ENCODE results near the gene AHCY.
"Not testable (repeated sequence)": the region's sequence is repeated elsewhere in the genome, so short reads cannot be mapped to it uniquely, and the experiment has no call there.

Gene AHCY

DNA sequence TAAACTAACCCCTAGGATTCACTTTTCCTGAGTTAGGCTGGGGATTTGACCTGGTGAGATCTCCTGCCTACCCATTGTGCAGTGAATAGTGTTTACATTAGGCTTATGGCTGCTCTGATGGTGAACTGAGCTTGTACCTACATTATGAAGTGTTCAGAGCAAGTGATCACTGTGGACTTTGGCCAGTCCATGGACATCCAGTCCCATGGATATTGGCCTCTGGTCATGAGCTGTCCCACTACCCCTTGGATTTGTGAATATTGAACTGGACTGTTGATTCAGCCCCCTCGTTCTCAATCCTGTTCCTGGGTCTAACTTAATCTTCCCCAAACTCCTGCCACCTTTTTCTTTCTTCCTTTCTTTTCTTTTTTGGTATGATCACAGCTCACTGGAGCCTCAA lies 48.2 kb downstream of the AHCY start:
- DNase-seq (ENCODE audit: low read depth in 2 of 2) = no peak

DNA sequence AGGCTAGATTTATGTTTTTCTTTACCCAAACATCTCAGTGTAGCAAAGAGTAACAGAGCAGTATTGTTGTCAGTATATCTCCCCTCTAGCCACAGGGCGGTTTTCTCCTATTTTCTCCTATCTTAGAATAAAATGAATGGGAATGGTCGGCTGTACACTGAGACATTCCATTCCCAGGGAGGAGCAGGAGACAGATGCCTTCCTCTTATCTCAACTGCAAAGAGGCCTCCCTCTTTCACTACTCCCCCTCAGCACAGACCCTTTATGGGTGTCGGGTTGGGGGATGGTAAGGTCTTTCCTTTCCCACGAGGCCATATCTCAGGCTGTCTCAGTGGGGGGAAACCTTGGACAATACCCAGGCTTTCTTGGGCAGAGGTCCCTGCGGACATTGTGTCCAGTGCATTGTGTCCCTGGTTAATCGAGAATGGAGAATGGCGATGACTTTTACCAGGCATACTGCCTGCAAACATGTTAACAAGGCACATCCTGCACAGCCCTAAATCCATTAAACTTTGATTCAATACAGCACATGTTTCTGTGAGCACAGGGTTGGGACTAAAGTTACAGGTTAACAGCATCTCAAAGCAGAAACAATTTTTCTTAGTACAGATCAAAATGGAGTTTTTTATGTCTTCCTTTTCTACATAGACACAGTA lies 50.6 kb downstream of the AHCY start:
- DNase-seq (ENCODE audit: low read depth in 2 of 2) = not testable (repeated sequence)

DNA sequence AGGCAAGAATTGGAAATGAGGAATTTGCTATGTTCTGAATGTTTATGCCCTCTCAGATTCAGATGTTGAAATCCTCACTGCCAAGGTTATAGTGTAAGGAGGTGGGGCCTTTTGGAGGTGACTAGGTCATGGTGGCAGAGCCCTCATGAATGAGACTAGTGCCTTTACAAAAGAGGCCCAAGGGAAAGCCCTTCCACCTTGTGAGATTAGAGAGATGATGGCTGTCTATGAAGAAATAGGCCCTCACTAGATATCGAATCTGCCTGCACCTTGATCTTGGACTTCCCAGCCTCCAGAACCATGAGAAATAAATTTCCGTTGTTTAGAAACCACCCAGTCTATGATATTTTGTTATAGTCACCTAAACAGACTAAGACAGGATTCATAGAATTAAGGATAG lies 51.5 kb downstream of the AHCY start:
- DNase-seq (ENCODE audit: low read depth in 2 of 2) = no peak

DNA sequence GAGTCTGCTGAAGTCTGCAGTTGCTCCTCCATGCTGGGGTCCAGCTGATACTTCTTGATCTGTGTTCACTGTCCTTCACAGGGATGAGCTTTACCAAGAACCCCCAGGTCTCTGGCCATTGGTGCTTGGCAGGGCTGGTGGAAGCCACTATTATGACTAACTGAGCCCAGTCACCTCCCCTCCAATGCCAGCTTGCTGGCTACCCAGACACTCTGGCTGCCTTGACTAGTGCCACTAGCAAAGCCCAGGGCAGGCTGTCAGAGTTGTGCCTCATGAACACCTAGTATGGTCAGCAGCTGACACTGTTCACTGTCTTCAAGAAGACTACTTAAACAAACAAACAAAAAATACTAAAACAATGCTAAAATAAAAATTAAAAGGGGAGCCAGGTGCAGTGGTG lies 53.1 kb downstream of the AHCY start:
- no peak for DNase-seq (ENCODE audit: low read depth in 2 of 2)

DNA sequence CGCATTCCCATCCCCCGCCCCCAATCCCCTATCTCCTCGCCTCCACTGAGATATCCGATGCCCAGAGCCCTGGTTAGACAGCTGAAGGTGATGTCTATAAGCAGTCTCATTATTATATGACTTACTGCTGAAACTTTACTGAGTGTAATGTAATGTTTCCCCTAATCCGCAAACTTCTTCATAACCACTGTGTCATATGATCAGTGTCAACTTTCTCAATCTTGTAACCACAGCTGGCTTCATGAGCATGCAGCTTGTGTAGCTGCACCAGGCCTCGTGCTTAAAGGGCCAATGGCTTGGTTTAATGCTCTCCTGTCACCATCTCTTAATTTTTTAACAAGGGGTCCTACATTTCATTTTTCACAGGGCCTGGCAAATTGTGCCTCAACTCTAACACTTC lies 53.9 kb downstream of the AHCY start:
- DNase-seq (ENCODE audit: low read depth in 2 of 2) = no peak

DNA sequence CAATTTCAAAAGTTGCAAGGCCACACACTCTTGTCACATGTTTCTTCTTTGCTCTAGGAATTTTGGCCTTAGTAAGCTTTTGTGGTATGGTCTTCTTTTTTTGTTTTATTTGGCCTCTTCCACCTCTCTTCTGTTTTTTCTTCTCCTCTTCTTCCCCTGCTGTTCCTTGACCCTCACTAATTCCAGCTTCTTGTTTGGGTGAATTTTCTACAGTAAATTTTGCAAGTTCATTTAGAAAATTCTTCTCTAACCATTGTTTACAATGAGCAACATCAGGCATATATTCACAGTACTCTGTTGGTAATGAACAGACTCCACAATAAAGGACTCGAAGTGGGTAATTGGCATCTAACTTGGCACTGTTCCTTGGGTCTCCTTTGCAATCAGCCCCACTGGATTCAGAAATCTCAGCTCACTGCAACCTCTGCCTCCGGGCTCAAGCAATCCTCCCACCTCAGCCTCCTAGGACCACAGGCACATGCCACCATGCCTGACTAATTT lies 57.0 kb downstream of the AHCY start:
- no peak for DNase-seq (ENCODE audit: low read depth in 2 of 2)

DNA sequence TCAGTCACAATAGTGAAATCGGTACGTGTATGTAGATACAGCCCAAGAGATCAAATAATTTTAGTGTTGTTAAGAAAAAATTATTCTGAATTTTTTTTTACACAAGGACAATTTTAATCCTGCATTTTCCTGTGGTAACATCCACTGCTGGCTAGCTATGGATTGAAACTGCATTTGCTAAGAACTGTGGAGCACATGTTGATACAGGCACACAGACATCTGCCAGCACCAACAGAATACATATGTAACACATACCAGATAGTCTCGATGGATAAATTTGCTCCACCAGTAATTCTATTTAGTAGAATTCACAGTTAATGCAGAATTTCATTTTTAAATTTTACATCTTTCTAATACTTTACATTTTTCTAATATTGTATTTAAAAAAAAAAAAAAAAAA lies 59.8 kb downstream of the AHCY start:
- DNase-seq (ENCODE audit: low read depth in 2 of 2) = no peak

DNA sequence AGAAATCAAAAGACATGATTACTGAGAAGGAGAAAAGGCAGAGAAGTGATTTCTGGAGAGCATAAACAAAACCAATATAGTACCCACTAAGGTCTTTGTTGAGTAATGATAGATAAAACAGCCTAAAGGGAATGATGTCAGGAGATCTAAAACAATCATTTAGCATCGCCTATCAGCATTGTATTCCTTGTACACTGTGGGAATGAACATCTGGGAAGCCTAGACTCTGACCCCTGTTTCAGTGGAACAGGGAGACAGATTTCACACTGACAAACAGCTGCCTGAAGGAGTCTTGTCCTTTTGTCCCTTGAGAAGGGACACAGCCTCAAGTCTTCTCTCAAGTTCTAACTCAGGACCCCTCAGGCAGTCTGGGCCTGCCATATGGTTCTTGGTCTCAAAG lies 60.3 kb downstream of the AHCY start:
- no peak for DNase-seq (ENCODE audit: low read depth in 2 of 2)

DNA sequence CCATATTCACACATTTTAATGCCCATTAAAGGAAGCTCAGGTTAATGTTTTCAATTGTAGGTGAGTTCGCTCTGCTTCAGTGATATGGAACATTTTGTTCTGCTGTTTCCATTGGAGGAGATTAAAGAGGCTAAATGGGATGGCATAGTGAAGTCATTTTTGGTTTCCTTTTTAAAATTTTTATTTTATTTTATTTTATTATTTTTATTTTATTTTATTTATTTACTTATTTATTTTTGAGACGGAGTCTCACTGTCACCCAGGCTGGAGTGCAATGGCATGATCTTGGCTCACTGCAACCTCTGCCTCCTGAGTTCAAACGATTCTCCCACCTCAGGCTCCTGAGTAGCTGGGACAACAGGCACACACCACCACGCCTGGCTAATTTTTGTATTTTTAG lies 61.1 kb downstream of the AHCY start:
- not testable (repeated sequence) for DNase-seq (ENCODE audit: low read depth in 2 of 2)

DNA sequence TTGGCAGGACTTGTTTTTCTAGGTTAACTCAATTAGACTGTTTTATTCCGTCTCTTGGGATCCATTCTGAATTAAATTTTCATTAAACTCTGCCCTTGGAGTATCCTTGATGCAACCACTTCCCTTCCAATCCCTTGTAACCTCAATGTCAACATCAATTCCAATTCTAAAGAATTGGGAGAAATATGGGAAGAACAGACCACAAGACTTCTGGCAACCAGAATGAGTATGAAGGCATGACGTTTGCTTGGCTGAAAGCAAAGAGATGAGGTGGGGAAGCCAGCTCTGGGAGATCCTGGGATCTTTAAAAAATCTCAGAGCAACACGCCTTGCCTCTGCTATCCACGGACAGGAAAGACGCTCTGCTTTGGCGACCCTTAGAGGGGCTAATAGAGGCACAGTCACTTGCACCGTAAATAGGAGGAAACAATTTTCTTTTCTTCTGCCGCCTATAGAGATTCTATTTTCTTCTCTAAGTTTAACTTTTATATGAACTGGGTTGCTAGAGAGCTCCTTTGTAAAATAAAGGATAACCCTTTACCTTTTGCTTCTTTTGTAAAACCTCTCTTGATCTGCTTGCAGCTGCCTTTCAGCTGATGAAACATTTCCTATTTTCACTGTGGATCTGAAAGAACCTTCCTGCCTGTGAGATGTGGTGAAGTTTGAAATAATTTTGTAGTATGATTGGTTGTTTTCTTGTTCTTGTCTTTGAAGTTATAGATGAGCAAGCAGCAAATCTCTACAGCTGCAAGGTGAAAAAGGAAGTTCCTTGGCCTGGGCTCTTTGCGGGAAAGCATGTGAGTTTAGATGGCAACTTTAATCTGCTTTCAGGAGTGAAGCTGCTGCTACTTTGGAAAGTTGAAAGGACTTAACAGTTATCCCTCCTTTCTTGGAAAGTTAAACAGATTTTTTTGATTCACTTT lies 62.2 kb downstream of the AHCY start, which contains the start of gene ASIP:
ASIP (plus strand) TSS at position 731 of the 923 bp plus-strand sequence. CDS start 18,952 bp downstream, outside the sequence.
- DNase-seq (ENCODE audit: low read depth in 2 of 2) = no peak

DNA sequence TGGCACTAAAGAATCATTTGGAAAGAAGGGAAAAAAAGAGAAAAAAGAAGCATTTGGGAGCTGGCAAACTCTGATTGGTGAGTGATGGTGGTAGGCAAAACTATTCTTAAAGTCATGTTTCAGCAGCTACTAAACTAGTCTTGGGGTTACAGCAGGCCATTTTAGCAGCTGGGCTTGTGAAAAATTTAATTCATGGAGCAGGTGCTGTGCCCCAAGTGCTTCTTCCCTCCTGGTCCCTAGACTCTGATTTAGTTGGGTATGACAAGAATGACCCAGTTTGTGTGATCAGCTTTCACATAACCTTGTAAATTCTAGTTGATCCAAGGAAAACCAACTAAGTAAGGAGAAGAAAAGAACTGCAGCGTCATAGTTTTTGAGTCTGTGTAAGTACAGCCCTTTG lies 63.0 kb downstream of the AHCY start:
- DNase-seq (ENCODE audit: low read depth in 2 of 2) = no peak

DNA sequence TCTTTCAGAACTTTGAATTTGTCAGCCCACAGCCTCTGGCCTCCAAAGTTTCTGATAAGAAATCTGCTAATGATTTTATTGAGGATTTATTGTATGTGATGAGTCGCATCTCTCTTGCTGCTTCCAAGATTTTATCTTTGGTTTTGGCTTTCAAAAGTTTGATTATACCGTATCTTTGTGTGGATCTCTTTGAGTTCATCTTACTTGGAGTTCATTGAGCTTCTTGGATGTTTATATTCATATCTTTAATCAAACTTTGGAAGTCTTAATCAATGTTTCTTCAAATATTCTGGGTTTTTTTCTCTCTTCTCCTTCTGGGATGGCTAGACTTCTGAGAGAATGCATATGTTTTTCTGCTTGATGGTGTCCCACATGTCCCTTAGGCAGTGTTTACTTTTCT lies 65.2 kb downstream of the AHCY start:
- no peak for DNase-seq (ENCODE audit: low read depth in 2 of 2)

DNA sequence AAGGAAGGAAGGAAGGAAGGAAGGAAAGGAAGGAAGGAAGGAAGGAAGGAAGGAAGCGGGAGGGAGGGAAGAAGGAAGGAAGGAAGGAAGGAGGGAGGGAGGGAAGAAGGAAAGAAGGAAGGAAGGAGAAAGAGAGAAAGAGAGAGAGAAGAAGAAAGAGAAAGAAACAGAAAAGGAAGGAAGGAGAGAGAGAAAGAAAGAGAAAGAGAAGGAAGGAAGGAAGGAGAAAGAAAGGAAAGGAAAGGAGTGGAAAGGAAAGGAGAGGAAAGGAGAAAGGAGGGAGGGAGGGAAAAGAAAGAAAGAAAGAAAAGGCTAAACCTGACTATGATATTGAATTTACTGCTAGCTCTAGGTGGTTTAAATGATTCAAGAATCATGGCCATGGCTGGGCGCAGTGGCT lies 67.3 kb downstream of the AHCY start:
- DNase-seq (ENCODE audit: low read depth in 2 of 2) = no peak

DNA sequence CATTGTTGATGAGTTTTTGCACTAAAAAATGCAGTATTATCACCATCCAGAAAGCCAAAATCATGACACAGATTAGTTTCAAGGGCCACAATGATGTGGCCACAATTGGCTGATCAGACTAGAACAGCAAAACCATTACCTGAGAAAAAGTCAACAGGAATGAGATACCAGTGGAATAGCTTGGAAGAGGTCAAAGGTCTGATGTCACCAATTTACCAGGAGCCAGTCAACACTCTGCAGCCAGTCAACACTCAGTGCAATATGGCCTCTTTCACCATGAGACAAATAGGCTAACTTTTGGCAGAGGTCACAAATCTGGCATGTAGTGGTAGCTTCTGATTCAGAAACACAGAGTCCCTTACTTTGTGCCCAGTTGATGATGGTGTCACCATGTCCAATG lies 69.5 kb downstream of the AHCY start:
- no peak for DNase-seq (ENCODE audit: low read depth in 2 of 2)

DNA sequence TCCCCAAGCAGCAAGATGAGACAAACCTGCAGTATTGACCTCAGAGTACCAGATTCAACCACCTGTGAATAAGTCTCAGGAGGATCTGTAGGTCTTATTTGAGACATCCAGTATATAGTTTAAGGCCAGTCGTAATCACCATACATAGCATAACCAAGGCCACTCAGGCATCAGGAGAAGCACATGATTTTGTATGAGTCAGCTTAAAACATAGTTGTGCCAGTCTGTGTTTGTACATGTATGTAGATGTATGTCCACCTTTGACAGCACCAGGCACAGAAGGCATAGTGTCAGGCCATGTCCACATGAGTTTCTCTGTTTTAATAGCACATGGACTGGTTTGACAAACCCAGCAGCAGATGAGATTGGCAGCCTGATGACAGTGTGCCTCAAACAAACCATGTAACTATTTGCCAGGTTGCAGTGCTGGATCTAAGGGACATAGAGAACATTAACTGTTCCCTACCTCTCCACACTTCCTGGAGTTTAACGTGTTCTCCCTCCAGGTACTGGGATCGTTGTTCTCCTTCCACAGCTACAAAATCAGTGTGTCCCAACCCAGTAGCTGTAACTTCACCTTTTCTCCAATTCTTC lies 70.6 kb downstream of the AHCY start:
- DNase-seq (ENCODE audit: low read depth in 2 of 2) = no peak

DNA sequence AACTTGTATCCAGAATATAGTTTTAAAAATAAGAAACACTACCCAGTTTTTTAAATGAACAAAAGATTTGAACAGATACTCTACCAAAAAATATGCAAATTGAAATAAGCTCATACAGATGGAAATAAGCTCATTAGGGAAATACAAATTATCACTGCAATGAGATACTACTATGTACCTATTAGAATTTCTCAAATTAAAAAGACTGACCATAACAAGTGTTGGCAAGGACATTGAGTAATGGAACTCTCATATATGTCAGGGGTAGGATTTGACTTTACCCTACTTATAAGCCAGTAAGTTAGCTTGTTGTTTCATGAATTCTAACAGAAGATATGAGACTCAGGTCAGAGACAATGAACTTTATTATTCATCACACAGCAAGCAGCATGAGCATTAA lies 71.5 kb downstream of the AHCY start:
- no peak for DNase-seq (ENCODE audit: low read depth in 2 of 2)

All from stimulated activated CD4-positive, alpha-beta T cell treated with anti-CD3 and anti-CD28 coated beads, Interleukin-4, amount 100 ng/mL, for 48 hours (primary cell).